GM18861 (cell line): ENCODE results near the gene LRRC30.
"Not testable (repeated sequence)": the region's sequence is repeated elsewhere in the genome, so short reads cannot be mapped to it uniquely, and the experiment has no call there.

Experiments used
- ATAC-seq: cut with Tn5 transposase; IDR thresholded peaks from one replicate; pipeline ENCODE4 v1.9.1; 2021; ENCODE audit not compliant: unreplicated experiment

The LRRC30 gene

DNA sequence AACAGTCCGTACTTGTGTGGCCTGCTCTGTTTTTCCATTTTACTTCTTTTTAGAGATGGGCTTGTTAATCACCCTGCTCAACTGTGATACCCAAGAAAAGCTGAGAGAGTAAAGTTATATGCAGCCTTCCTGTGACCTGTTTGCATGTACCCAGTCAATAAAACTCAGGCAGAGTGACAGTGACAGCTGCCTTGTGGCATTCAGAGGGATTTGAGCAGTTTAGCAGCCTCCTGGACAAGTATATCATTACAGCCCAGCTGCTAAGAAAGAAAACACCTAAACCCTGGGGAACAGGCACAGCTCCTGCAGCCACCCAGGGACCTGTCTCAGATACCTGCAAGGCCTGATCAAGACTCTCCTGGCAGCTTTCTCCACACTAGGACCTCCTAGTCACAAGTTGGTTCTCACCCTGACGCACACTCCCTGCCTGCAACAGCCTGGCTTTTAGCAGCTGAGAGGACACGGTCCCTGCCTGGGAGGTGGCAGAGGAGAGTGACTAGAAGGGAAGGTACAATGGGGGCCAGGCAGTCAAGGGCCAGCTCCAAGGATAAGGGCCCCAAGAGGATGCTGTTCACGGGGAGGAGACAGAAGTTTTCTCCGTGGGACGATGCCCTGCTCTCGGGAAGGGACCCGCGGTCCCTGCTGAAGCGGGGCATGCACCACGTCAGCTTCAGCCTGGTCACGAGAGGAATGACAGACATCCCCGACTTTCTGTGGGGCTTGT is at the start of gene LRRC30:
Gene LRRC30 (plus strand): TSS at position 464 of the 724 bp plus-strand sequence. CDS start 50 bp downstream, at position 514.
- no peak for ATAC-seq

DNA sequence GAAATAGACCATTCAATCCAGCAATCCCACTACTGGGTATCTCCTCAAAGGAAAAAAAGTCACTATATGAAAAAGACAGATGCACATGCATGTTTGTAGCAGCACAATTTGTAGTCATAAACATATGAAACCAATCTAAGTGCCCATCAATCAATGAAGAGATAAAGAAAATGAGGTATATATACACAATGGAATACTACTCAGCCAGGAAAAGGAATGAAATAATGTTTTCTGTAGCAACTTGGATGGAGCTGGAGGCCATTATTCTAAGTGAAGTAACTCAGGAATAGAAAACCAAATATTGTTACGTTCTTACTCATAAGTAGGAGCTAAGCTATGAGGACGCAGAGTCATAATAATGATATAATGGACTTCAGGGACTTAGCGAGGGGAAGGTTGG is 45.2 kb upstream of the LRRC30 start:
- ATAC-seq, result no peak

DNA sequence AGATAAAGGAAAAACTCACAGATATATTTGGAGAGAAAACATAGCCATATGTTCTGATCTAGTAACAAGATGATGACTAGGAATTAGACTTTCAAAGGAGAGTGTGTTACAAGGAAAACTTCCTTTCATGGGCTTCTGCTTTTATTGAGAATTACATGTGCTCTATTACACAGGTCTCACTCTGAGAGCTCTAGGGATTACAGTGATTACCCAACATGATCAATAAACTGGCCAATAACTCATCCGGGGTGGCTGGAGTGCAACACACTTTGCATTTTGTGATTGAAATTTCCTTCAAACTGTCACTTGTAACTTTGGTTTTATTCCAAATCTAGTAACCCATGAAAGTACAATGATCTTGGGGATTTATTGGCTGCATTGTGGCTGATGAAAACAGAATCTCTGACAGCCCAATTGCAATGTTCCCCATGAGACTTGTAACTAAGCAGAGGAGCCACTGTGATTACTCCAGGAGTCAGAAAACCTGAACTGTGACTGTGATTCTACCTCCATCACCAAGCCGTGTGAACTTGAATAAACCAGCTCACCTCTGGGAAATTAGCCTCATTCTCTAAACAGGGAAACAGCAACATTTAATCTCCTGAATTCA is 40.2 kb upstream of the LRRC30 start:
- no peak for ATAC-seq

DNA sequence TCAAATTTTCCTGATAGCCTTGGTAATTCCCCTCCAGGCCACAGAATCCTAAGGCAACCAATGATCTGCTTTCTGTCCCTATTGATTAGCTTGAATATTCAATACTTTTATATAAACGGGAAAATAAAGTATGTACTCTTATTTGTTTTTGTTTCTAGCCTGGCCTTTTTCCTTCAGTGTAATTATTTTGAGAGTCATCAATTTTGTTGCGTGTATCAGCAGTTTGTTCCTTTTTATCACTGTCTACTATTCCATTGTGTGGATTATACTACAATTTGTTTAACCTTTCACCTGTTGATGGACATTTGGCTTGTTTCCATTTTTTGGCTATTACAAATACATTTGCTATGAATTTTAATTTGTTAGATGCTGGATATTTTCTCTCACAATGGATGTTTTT is 39.2 kb upstream of the LRRC30 start:
- no peak for ATAC-seq

DNA sequence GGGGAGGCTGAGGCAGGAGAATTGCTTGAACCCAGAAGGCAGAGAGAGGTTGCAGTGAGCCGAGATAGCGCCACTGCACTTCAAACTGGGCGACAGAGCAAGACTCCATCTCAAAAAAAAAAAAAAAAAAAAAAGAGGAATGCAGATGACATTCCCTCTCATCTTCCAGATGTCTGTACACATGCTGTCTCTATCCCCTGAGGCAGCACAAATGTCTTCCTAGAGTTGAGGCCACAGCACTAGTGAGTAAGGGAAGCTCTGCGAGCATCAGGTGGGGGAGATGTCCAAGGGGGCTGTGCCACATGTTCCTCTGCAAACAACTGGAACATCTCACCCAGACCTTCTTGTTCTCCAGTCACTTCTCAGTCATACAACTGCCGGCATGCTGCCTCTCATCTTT is 35.6 kb upstream of the LRRC30 start:
- ATAC-seq, result no peak

DNA sequence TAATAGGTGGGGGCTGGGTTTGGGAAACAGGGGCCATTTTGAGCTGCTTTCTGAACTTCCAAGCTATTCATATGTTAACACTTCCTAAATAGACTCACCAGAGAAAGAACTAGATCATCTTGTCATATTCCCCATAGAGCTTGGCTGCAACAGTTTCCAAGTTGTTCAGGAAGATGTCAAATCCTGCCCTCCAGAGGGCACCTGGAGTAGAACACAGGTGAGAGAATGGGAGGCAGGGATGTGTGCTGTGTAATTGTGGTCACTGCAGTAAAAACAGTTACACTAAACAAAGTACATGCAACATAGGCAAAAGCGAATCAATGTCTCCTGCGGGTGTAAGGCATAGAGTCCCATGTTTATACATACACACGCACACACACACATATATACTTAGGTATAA is 34.5 kb upstream of the LRRC30 start:
- no peak for ATAC-seq

DNA sequence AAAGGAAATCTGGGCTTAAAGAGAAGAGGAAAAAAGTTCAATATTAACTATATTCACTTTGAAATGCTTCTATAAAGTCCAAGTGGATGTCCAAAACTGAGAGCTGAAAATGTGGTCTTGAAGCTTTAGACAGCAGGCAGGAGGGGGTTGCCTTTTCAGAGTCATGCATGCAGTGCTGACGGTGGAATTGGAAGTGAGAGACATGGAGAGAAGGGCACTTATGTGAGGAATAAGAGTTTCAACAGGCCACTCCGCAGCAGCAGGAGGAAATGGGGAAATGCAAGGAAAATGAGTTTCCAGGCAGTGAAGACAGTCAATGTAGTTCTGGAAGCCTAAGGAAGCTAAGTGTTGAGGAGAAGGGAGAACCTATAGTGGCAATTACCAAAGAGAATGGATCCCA is 33.0 kb upstream of the LRRC30 start:
- no peak for ATAC-seq

DNA sequence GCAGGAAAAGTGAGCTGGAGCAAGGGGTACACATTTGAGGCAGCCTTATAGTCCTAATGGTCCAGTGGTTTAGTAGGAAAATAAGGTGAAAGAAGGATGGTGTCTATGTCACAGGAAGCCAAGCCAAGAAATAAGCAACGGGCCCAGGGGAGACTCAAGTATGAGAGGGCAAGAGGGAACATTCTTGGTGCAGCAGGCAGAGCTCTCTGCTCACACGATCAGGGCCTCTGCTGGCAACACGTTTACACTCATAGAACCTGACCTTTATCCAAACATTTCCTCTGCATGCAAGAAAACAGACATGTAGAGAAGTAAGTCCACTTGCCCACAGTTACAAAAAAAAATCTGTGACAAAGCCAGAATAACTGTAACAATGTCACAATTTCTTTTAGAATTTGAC is 32.6 kb upstream of the LRRC30 start:
- no peak for ATAC-seq

DNA sequence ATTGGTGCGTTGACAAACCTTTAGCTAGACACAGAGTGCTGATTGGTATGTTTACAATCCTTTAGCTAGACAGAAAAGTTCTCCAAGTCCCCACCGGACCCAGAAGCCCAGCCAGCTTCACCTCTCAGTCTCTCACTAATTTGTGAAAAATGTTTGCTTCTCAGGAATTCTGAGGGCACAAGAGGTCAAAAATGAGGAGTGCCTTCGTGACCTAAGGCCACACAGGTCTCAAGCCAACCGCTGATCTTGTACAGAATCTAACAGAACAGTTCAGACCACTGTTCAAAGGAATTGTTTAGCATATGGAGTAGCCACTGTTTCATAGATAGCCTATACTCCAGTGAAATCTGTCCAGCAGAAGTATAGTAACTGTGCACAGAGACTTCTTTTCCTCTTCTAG is 29.8 kb upstream of the LRRC30 start:
- ATAC-seq, result no peak

DNA sequence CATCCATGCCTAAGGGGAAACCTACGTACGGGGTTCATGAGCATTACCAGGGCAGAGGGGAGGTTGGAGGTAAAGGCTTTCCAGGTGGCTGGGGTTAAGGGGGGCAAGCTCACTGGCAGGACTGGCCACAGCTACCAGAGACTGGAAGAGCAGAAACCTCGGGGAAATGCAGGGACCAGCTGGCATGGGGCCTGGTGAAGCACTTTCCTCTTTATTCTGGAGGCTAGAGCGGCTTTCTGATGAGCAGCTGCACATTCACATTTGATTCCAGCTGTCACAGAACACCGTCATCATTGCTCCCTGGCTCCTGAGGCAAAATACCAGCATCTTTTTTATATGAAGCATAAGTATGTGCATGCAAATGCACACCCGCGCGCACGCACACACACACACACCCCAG is 28.7 kb upstream of the LRRC30 start:
- no peak for ATAC-seq

DNA sequence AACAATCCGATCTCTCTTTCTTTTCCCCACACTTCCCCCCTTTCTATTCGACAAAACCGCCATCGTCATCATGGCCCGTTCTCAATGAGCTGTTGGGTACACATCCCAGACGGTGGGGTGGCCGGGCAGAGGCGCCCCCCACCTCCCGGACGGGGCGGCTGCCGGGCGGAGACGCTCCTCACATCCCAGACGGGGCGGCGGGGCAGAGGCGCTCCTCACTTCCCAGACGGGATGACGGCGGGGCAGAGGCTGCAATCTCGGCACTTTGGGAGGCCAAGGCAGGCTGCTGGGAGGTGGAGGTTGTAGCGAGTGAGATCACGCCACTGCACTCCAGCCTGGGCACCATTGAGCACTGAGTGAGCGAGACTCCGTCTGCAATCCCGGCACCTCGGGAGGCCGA is 27.3 kb upstream of the LRRC30 start:
- ATAC-seq, result not testable (repeated sequence)

DNA sequence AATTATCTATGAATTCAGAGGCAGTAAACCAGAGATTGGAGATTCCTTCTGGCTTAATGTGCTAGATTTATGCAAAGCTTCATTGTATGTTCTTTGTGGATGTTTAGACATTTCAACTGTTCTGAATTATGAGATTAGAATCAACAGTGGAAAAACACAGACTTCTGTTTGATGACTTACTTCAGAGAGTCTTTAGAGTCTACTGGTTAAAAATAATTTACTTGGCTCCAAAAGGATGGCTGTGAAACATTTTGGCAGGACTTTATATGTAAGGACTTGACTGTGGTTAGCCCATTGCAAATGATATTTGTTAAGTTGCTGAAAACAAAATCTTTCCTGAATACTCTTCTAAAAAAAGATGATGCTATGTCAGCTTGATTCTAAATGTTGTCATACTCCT is 25.5 kb upstream of the LRRC30 start:
- ATAC-seq, result no peak

DNA sequence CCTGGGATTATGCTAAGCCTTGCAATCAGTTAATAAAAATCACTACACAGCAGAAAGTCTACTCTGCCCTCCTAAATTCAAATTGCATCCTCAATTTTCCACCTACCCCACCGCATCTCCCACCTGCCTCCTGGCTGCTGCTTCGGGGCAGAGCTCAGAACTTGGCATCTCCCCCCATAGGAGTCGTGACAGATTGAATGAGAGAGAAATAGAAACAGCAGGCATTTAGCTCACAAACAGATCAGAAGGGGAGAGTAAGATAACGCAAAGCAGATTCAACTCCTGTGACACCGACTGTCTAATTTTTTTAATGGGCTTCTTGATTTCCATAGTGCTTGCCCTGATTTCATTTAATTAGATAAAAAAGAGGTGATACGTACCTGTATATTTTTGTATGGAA is 24.7 kb upstream of the LRRC30 start:
- no peak for ATAC-seq

DNA sequence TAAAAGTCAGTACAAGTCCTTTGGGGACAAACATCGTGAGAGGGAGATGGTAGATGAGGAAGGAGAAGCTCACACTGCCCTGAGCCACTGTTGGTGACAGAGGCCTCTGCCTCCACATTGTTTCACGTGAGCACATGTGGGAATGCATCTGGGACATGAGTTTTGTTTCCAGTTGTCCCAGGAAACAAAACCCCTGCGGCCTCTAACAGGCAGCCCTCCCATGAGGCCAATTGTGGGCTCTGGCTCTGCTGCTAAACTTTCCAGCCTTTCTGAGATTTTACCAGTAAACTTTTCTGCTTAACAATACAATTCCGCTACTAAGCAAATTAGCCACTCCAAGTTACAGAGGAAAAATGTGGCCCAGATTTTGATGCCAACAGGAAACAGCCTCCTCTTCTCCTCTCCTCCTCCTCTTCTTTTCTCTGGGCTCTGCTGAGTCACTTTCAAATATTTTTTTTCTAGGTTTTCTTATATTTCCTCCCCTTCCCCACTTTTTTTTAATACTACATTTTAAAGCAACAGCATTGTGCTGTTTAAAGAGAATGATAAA is 23.4 kb upstream of the LRRC30 start:
- no peak for ATAC-seq

DNA sequence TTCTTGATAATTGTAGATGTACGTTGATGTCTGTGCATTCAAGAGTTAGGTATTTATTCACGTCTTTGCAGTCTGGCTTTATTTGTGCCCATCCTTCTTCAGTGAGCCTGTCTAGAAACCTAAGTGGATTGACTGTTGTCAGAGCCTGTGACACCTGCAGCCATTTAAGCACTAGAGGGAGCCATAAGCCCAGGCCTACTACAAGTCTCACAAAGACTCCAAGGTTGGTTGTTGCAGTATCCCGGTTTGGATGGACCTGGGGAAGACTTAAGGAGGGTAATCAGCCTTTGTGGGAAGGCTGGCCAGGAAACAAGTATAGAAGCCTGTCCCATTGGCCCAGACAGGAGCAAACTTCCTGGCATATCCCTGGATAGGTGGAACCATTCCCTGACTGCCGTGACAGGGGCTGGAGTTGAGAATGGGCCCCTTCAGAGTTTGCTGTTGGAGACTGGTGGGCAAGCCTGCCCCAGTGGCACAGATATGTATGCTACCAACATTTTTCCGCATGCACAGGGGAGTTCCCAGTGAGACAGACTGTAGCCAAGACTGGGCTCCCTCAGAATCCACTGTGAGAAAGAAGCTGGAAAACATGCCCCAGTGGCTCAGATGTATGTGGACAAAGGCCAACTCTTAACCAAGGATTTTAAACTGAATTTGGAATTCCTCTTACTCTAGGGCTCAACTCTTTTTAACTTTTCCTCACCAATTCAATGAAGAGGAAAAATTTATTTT is 9.3 kb upstream of the LRRC30 start:
- no peak for ATAC-seq

DNA sequence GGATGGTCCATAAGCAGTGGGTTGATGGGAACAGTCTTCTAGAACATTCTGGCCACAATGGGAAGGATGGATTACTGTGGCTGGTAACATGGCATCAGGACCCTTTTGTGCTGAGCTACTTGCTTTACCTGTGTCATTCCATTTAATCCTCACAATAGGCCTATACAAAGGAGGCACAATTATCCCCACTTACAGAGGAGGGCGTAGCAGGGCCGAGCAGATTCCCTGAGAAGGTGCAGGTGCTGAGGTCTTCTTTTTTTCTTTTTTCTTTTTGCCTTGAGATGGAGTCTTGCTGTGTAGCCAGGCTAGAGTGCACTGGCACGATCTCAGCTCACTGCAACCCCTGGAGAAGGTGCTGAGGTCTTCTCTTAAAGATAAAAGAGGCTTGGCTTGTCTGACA is 6.7 kb upstream of the LRRC30 start:
- ATAC-seq, result no peak

DNA sequence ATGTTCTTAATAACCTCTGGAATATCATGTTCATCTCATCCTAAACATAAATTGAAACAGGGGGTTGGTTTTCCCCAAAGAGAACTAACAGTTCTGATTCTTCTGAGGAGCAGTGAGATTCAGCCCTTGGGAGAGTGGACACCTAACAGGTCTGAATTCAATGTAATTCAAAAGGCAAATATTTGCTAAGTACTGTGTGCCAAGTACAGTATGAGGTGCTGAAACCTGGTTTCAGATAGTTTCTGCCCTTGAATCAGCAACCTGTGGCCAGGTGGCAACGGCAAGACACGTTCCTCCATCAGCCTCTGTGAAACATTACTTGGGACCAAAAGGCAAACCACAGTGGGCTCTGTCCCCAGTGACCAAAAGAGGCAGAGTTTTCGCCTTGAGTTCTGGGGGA is 1.3 kb downstream of the LRRC30 start:
- ATAC-seq, result no peak

DNA sequence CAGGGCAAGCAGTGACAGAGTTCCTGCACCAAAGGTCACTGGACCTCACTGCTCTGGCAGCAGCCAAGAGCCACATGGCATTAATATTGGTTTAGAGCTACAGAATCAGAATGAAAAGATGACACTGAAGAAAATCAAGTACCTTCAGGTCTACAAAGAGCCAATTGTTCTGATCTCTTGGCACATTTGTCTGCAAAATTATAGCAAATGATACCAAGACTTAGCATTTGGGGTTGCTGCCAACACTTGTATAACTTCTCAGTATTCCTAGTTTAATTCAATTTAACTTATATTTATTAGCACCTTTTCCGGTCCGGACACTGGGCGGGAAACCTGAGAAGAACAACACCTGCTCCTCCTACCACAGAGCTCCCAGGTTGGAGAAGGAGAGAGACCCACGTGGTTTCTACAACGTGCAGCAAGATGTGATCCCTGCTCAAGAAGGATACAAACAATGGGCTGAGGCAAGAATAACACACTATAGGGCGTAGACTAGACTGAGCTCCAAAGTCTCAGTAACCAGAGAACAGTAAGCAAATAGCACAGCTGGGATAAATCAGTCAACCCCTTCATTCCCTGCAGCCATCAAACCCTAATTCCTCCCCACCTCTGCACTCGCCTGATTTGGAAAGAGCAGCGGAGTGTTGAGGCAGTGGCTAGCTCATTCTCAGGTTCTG is 2.4 kb downstream of the LRRC30 start:
- ATAC-seq, result no peak

DNA sequence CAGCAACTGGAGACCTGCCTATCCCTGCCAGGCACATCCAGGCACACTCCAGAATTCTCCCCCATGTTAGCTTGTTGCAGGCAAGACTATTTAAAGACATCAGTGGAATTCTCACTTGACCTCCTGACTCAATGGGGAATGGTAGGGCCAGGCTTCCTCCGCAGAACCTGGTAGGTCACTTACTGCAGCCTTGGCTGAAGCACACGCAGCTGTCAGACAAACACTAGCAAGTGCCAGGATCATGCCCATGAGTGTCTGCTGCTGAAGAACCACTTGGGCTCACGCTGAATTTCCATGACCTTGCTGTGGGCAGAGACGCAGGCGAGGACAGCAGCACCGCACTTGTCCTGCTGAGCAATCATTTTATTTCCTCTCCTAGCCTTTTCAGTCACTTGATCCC is 3.2 kb downstream of the LRRC30 start:
- ATAC-seq, result no peak

DNA sequence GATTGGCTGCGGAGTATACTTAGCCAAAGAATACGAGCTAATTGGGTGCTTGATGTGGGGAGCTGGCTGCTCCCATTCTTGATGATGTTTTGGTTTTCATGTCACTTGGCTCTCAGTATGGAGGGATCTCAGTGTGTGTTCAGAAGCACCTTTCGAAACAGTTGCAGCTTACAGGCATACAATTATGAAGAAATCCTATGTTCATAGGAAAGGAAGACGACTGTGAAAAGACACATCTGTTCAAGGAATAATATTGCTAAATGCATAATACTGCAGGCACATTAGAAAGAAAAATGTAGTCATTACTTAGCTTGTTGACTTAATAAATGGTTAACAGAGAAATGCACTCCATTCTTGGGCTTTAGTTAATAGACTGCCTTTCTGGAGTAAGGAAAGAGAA is 4.1 kb downstream of the LRRC30 start:
- no peak for ATAC-seq

DNA sequence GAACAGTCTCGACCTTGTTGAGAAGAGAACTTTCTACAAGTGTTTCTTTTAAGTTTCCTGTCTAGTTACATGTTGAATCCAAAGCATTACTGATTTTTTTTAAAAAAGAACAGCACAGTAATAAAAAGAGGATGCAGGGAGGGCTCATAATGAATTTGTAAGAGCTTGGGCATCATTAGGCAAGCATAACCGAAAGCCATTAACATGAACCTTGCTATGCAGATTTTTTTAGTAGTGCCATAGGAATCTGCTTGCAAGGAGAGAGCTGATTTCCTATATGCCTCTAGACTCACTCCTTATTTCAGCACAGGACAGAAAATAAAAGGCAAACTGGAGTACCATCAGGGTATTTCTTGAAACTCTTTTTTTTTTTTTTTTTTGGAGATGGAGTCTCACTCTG is 5.2 kb downstream of the LRRC30 start:
- ATAC-seq, result no peak
